HepG2 (cell line): ENCODE data around the gene IL11RA. TPM values are rescaled to one million over a fixed set of nuclear protein-coding genes. Genes with fewer than 3 reads are reported as not detected.

ENCODE experiments used
- GZF1 ChIP-seq: sonication (generic); formaldehyde crosslinking; IDR thresholded peaks from 2 replicates; pipeline ENCODE4 v1.5.1; 2020; ENCODE audit warnings: mild to moderate bottlenecking, missing genetic modification reagents
- HNF1A ChIP-seq, 2 experiments: sonication (generic) in 1 of 2; formaldehyde crosslinking in 1 of 2; IDR thresholded peaks; 2 replicates each; pipeline versions ENCODE4 v1.4.0 to v1.6.1; 2016 to 2020; ENCODE audit warnings: borderline replicate concordance in 1 of 2, low read depth in 1 of 2, mild to moderate bottlenecking in 1 of 2, missing genetic modification reagents in 1 of 2
- KDM4B ChIP-seq: sonication (generic); formaldehyde crosslinking; IDR thresholded peaks from 2 replicates; pipeline ENCODE4 v1.4.0; 2020; ENCODE audit warnings: missing genetic modification reagents
- MXI1 ChIP-seq: IDR thresholded peaks from 3 replicates; pipeline ENCODE4 v1.6.1; 2012; ENCODE audit warnings: low read depth, low read length, inconsistent platforms, borderline replicate concordance
- RAD21 ChIP-seq: fragments of 450-650 bp; formaldehyde crosslinking; IDR thresholded peaks from 2 replicates; pipeline ENCODE4 v1.5.0; 2020; ENCODE audit warnings: mild to moderate bottlenecking
- RFXAP ChIP-seq: sonication (generic); formaldehyde crosslinking; IDR thresholded peaks from 2 replicates; pipeline ENCODE4 v1.4.0; 2020; ENCODE audit warnings: missing genetic modification reagents, borderline replicate concordance
- TERF1 ChIP-seq: sonication (generic); formaldehyde crosslinking; IDR thresholded peaks from 2 replicates; pipeline ENCODE4 v1.8.0; 2022; ENCODE audit warnings: mild to moderate bottlenecking, missing genetic modification reagents, moderate library complexity
- THRA ChIP-seq: sonication (generic); formaldehyde crosslinking; IDR thresholded peaks from 2 replicates; pipeline ENCODE4 v1.4.0; 2020; ENCODE audit warnings: missing genetic modification reagents, borderline replicate concordance
- ZBTB40 ChIP-seq, 2 experiments: fragments of 450-650 bp in 1 of 2; sonication (generic) in 1 of 2; formaldehyde crosslinking in 1 of 2; IDR thresholded peaks; 2 replicates each; pipeline versions ENCODE4 v1.6.1 to v1.8.0; 2016 to 2022; ENCODE audit warnings: antibody characterized with exemption in 1 of 2, mild to moderate bottlenecking in 1 of 2, missing genetic modification reagents in 1 of 2
- ZFX ChIP-seq: sonication (generic); formaldehyde crosslinking; IDR thresholded peaks from 2 replicates; pipeline ENCODE4 v1.4.0; 2020; ENCODE audit warnings: mild to moderate bottlenecking, low read depth, missing genetic modification reagents, moderate library complexity
- ZNF570 ChIP-seq: sonication (generic); formaldehyde crosslinking; IDR thresholded peaks from 2 replicates; pipeline ENCODE4 v1.4.0; 2020; ENCODE audit warnings: mild to moderate bottlenecking, missing genetic modification reagents, borderline replicate concordance
- ZNF775 ChIP-seq: sonication (generic); formaldehyde crosslinking; IDR thresholded peaks from 2 replicates; pipeline ENCODE4 v1.4.0; 2020; ENCODE audit warnings: missing genetic modification reagents, mild to moderate bottlenecking, moderate library complexity, borderline replicate concordance
- polyA plus RNA-seq, 8 experiments: library from polyadenylated mRNA; depleted of rRNA in 3 of 8; stranded (reverse) in 7 of 8; unstranded in 1 of 8; fragments of >200 nt; fragmentation: Illumina TruSeq in 4 of 8; extraction: Trizol in 4 of 8; gene quantifications; 2 replicates each; pipeline versions ENCODE4 v1.2.1 to v1.2.3, GENCODE V29; 2011 to 2016; ENCODE audit warnings: low read depth in 4 of 8, missing spikeins in 1 of 8, mixed read lengths in 1 of 8; ENCODE audit not compliant: insufficient read depth in 1 of 8
- total RNA-seq, 5 experiments: library from RNA; depleted of rRNA; stranded (reverse); fragments of >200 nt; fragmentation: Illumina TruSeq; extraction: Trizol; gene quantifications; 2 replicates each; pipeline ENCODE4 v1.2.3, GENCODE V29; 2016; ENCODE audit warnings: low read depth in 1 of 5

The IL11RA gene
- total and polyA plus RNA-seq, 2 of the 13 experiments (the other 11 are each of a cell fraction or from before 2014, with no cell fraction given): 2.0 to 4.2 TPM

- TF ChIP-seq HNF1A (IDR thresholded peaks at IDR 0.05; ENCODE audit: low read depth) (no peak), HNF1A (CRISPR knock-in tag; IDR thresholded peaks at IDR 0.05; ENCODE audit: borderline replicate concordance) (no peak), RFXAP (CRISPR knock-in tag) (no peak), RAD21 (CRISPR knock-in tag) (peak; percentile 59), ZNF570 (CRISPR knock-in tag) (no peak), ZBTB40 (IDR thresholded peaks at IDR 0.05) (no peak), ZBTB40 (CRISPR knock-in tag; IDR thresholded peaks at IDR 0.05) (no peak), ZFX (no peak), THRA (CRISPR knock-in tag) (no peak), GZF1 (CRISPR knock-in tag) (no peak), ZNF775 (CRISPR knock-in tag) (no peak), KDM4B (CRISPR knock-in tag) (no peak), MXI1 (peak; percentile 8; the same call in 1 of the 3 replicates), TERF1 (no peak)
These were observed 39.1 kb upstream of the IL11RA start (continued) for GRCh38 chr9:34612788-34613390.
